SHP77 (cell line): Measurements from ENCODE around the gene YIPF6.
"Not testable (repeated sequence)": the region's sequence is repeated elsewhere in the genome, so short reads cannot be mapped to it uniquely, and the experiment has no call there.

Source experiments
- DNase-seq, 2 experiments: peaks; one replicate each; lab custom pipeline; 2025; lab: John Stamatoyannopoulos, UW

The YIPF6 gene, protein sequence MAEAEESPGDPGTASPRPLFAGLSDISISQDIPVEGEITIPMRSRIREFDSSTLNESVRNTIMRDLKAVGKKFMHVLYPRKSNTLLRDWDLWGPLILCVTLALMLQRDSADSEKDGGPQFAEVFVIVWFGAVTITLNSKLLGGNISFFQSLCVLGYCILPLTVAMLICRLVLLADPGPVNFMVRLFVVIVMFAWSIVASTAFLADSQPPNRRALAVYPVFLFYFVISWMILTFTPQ

DNA sequence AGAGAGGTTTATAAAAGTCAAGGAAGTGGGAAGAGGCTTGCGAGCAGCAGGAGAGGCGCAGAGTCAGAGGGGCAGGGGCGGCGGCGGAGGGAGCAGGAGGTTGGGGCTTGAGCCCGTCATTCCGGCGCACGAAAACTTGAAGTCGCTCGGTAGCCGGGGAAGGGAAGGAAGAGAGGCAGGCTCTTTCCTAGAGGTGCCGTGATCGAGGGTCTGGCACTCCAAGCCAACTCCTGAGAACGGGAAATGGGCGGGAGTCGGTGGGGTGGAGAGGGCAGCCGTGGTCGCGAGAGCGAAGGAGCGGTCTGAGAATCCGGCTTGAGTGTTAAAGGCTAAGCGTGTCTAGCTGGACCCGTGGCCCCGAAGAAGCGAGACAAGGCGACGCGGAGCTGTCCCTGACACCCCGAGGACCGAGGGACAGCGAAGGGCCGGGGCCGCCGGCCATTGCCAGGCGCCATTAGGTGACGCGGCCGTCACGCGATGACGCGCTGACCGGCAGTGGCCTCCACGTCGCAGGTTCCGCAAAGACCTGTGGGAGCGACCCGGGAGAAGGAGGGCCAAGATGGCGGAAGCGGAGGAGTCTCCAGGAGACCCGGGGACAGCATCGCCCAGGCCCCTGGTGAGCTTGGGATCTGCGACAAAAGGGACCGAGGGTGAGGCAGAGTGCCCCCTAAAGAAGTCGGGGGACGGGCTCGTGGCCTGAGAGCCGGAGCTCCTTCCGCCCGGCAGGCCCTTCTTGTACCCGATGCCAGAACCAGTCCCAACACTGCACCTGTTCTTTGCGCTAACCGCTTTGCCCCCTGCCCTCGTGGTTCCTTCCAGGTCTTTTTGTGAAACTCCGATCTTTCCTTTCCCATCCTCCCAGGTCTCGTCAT is at the start of gene YIPF6:
YIPF6 (plus strand) TSS at position 544 of the 872 bp plus-strand sequence; CDS start at position 560, 16 bp downstream.
- peak; percentile 18 to 48 for DNase-seq

DNA sequence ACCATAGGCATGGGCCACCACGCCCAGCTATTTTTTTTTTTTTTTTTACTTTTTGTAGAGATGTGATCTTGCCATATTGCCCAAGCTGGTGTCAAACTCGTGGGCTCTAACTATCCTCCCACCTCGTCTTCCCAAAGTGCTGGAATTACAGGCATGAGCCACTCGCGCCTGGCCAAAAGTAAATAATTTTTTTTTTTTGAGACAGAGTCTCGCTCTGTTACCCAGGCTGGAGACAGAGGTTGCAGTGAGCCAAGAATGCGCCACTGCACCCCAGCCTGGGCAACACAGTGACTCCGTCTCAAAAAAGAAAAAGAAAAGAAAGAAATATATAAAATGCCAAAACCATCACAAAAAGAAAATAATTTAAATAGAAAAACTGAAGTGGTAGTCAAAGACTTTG is 47.1 kb upstream of the YIPF6 start:
- DNase-seq = no peak

DNA sequence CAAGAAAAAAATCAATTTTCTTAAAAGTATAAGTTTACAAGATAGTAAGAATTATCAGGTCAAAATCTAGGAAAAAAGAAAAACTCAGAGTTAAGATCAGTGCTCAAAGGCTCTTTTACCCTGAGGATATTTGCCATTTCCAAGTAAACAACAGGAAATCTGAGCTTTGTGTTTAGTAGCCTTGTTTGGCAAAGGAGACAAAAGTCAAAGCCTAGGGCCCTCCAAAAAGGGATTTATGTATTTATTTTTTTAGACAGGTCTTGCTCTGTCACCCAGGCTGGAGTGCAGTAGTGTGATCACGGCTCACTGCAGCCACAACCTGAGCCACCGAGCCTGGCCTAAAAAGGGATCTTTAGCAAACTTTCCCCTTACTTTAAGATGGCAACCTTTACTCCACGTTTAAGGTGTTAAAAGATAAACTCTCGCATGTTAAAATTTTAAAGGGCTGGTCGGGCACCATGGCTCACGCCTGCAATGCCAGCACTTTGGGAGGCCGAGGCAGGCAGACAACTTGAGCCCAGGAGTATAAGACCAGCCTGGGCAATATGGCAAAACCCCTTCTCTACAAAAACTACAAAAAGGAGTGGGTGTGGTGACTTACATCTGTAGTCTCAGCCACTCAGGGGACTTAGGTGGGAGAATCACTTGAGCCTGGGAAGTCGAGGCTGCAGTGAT is 44.2 kb upstream of the YIPF6 start:
- no peak for DNase-seq

DNA sequence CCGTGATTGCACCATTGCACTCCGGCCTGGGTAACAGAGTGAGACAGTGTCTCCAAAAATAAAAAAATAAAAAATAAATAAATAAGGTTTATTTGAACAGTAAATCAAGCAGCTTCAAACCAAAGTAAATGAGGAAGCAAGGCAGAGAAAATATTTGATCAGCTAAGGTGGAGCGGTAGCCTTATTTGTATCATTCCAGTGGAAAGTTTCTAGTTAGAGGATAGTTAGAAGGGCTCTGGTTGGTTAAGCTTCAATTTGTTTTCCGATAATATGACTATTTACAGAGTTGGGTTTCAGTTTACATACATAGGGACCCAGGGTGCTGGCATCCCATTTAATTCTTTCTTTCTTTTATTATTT is 43.7 kb upstream of the YIPF6 start:
- no peak for DNase-seq

DNA sequence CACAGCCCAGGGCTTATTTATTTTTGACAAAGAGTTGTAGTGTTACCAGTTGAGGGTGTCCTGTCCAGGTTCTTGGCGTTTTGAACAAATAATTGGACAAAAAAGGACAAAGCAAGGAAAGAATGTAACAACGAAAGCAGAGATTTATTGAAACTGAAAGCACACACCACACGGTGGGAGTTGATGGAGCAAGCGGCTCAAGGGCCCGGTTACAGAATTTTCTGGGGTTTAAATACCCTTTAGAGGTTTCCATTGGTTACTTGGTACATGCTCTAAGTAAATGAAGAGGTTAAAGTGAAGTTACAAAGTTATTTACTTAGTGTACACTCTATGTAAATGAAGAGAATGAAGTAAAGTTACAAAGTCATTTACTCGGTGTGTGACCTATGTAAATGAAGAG is 37.8 kb upstream of the YIPF6 start:
- DNase-seq = no peak

DNA sequence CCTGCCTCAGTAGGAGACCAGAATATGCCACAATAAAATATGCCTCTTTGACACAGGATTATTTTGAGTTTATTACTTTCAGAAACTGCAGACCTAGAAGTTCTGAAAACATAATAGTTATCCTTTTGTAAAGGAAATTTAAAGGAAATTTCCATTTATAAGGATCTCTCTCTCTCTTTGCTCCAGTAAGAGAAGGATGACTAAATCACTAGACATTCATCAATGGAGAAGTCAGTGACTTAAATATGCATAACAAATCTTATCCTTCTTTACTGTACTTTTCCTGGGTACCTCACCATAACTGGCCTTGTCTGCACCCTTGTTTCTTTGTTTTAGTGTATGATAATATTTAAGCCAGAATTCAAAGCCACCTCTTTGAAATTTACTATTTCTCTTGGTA is 37.3 kb upstream of the YIPF6 start:
- no peak for DNase-seq

DNA sequence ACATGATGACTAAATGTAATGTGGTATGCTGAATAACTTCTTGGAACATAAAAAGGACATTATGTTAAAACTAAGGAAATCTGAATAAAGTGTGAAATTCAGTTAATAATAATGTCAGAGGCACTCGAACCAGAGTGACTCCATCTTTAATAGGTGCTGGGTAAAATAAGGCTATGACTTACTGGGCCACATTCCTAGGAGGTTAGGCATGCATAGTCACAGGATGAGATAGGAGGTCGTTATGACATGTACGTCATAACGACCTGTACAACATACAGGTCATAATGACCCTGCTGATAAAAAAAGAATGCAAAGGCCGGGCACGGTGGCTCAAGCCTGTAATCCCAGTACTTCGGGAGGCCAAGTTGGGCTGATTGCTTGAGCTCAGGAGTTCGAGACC is 36.7 kb upstream of the YIPF6 start:
- DNase-seq = no peak

DNA sequence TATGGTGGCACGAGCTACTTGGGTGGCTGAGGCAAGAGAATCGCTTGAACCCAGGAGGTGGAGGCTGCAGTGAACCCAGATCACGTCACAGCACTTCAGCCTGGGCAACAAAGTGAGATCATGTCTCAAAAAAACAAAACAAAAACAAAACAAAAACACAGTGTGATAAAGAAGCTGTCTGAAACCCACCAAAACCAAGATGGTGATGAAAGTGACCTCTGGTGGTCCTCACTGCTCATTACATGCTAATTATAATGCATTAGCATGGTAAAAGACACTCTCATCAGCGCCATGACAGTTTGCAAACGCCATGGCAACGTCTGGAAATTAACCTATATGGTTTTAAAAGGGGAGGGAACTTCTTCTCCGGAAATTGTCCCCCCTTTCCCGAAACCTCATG is 36.2 kb upstream of the YIPF6 start:
- DNase-seq = peak in 1 of 2 experiments; percentile 3

DNA sequence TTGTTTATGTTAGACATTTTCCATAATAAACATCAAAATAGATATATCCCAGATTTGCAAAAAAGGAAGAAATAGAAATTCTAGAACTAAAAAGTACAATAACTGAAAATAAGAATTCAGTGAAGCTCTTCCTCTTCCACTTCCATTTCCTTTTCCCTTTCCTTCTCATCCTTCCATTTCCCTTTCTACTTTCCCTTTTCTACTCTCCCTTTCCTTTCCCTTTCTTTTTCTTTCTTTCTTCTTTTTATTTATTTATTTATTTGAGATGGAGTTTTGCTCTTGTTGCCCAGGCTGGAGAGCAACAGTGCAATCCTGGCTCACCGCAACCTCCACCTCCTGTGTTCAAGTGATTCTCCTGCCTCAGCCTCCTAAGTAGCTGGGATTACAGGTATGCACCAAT is 35.0 kb upstream of the YIPF6 start:
- no peak for DNase-seq

DNA sequence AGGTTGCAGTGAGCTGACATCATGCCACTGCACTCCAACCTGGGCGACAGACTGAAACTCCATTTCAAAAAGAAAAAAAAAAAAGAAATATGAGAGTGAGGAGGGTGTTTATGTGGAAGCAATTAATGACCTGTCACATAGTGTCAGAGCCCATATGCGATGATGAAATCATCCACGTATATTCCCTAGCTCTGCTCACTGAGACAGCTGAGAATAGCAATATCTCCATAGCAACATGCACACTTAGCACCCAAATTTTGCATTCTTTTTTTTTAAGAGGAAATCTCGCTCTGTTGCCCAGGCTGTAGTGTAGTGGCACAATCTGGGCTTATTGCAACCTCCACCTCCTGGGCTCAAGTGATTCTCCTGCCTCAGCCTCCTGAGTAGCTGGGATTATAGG is 34.1 kb upstream of the YIPF6 start:
- DNase-seq = no peak

DNA sequence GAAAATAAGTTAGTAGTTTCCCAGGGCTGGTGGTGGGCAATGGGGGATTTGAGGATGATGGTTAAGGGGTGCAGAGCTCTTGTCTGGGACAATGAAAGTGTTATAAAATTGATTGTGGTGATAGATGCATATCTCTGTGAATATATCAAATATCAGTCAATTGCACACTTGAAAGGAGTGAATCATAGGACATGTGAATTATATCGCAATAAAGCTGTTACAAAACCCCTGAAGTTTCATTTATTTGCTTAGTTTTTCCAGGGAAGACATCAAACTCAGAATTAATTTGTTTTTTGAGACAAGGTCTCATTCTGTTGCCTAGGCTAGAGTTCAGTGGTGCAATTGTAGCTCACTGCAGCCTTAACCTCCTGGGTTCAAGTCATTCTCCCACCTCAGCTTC is 17.9 kb upstream of the YIPF6 start:
- DNase-seq = no peak

DNA sequence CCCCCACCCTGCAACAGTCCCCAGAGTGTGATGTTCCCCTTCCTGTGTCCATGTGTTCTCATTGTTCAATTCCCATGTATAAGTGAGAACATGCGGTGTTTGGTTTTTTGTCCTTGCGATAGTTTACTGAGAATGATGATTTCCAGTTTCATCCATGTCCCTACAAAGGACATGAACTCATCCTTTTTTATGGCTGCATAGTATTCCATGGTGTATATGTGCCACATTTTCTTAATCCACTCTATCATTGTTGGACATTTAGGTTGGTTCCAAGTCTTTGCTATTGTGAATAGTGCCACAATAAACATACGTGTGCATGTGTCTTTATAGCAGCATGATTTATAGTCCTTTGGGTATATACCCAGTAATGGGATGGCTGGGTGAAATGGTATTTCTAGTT is 12.7 kb upstream of the YIPF6 start:
- DNase-seq = not testable (repeated sequence)

DNA sequence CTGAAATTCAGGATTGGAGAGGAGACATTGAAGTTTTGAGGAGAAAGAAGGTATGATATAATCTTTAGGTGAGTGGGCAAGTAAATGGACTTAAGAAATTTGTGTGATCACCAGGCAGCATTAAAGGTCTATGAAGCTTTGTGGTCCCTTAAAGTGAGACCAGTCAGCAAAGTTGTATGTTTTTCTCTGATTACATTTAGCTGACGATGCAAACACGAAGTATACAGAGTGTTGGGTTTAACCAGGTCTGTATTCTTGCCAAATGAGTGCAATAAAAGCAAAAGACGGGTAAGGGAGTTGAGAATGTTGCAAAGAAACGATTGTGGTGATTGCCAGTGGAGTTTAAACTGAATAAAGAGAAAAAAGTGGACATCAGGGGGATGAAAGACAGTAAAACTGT is 11.6 kb upstream of the YIPF6 start:
- DNase-seq = no peak

DNA sequence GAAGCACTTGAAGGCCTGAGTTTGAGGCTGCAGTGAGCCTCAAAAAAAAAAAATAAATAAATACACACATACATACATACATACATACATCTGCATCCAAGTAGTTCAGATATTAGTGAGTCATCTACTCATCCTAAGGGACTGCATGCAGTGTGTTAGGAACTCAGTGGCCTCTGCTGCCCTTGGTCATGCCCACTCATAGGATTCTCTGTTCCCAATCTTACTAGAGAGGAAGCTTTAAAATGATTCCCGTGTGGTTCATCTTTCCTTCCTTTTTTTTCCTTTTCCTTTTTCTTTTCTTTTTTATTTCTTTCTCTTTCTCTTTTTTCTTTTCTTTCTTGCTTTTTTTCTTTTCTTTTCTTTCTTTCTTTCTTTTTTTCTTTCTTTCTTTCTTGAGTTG is 10.9 kb upstream of the YIPF6 start:
- no peak for DNase-seq

DNA sequence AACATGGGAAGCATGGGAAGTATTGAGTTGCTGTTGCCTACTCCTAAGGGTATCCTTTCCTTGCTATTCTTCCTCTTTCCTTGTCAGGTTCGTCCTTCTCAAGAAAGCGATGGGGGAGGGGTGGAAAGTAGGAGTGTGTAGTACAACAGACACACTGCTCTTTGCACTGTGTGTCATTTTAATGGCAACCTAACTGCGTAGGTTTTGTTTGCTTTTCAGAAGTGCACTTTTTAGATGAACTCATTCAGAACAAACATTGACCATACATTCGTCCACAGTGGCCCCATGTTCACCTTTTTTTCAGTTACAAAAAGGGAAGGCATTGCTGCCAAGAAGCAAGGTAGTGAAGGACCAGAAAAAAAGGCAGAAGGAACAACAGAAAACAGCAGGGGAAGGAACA is 10.2 kb upstream of the YIPF6 start:
- peak; percentile 8 to 22 for DNase-seq

DNA sequence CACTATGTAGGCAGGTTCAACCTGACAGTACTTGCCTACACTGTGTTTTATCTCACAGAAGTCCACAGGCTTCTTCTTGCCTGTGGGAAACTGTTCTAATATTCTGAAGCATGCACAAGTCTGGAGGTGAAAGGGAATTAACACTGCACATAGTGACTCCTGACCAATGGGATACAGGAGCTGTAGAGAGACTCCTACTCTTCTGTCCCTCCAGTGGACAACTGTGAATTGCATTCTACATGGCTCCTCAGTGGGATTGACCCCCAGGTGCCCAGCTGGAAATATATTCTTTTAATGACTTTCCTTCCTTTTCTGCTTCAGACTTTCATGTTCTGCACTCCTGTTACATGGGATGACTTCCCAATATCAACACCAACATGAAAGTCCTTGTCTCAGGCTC is 8.2 kb upstream of the YIPF6 start:
- peak; percentile 8 to 27 for DNase-seq

DNA sequence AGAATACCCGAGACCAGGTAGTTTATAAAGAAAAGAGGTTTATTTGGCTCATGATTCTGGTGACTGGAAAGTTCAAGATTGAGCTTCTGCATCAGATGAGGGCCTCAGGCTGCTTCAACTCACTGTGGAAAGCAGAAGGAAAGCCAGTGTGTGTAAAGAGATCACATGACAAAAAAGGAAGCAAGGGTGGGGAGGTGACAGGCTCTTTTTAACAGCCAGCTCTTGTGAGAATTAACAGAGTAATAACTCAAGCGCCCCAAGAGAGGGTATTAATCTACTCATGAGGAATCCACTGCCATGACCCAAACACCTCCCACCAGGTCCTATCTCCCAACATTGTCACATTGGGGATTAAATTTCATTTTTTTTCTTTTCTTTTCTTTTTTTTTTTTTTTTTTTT is 6.3 kb upstream of the YIPF6 start:
- no peak for DNase-seq

DNA sequence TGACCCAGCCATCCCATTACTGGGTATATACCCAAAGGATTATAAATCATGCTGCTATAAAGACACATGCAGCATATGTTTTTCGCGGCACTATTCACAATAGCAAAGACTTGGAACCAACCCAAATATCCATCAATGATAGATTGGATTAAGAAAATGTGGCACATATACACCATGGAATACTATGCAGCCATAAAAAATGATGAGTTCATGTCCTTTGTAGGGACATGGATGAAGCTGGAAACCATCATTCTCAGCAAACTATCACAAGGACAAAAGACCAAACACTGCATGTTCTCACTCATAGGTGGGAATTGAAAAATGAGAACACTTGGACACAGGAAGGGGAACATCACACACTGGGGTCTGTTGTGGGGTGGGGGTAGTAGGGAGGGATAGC is 5.1 kb upstream of the YIPF6 start:
- DNase-seq = not testable (repeated sequence)

DNA sequence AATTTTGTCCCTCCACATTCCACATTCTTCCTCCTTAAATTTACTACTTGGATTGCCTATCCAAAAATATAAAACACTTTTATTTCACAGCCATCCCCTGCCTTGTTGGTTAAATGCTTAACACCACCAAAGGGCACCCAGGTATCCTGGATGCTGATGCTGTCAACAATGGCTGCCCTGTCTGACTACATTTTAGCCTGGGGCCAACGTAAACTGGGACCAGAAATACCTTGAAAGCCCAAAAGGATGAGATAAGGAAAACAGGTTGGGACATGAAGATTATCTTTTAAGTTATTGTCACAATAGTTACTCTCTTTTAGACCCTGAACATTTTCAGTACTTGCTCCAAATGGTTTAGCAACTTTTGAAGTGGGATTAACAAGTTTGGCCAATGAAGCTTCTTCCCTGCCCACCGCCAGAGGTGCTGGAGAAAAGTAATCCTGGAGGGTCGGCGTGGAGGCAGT is 775 bp upstream of the YIPF6 start:
- DNase-seq = no peak

DNA sequence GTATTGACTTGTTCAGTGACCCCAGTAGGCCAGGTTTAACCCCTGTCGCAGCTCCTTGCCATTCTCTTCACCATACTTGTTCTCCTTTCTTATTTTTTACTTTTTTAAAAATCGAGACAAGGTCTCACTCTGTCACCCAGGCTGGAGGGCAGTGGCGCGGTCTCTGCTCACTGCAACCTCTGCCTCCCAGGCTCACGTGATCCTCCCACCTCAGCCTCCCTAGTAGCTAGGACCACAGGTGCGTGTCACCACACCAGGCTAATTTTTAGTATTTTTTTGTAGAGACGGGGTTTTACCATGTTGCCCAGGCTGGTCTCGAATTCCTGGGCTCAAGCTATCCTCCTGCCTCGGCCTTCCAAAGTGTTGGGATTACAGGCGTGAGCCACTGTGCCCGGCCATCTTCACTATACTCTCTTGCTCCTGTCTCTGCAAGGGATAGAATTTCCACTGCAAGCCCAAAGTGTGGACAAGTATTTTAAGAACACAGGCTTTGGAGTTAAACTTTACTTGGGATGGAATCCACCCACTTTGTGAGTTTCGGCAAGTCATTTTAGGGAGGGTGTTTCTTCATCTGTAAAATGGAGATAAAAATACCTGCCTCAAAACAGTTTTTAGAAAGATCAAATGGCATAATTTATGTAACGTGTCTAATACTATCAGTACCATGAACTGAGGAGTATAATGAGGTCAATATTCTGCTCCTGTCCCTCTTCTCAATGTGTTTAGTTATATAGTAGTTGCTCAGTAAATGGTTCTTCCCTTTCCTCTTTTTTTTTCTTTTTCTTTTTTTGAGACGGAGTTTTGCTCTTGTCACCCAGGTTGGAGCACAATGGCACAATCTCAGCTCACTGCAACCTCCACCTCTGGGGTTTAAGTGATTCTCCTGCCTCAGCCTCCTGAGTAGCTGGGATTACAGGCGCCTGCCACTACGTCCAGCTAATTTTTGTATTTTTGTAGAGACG is 973 bp downstream of the YIPF6 start:
- no peak for DNase-seq

DNA sequence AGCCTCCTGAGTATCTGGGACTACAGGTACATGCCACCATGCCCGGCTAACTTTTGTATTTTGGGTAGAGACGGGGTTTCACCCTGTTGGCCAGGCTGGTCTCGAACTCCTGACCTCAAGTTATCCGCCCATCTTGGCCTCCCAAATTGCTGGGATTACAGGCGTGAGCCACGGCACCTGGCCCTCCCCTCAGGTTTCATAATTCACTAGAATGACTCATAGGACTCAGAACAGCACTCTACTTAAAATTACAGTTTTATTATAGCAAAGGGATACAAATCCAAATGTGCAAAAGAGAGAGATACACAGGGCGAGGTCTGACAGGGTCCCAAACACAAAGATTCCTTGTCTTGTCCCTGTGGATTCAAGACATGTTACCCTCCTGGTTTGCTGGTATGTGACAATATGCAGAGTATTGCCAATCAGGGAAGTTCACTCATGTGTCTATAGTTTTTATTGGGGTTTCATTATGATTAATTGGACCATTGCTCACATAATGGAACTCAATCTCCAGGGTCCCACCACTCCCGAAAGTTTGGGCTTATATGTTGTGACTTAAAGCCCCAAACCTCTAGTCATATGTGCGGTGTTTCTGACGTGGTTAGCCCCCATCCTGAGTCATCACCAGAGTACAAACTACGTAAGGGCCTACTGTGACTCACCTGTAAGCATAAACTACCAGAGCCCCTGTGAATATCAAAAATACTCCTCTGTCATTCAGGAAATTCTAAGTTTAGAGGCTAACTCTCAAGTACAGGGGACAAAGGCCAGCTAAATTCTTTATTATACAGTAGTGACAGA is 5.2 kb downstream of the YIPF6 start:
- no peak for DNase-seq
